LNCaP clone FGC (cell line): ENCODE results near the gene GPC3.

Experiments
- DNase-seq: peaks from one replicate; pipeline ENCODE4 v3.0.0-alpha.2; 2011; ENCODE audit warnings: low read depth
- H3K4me3 ChIP-seq: 2 replicates; pipeline ENCODE4 v1.5.1; 2011; ENCODE audit warnings: mild to moderate bottlenecking, low read depth, low read length, control low read depth
- TF ChIP-seq, protein P1 (sequence below): IDR thresholded peaks from 2 replicates; pipeline ENCODE4 v1.5.1; 2012; ENCODE audit warnings: mild to moderate bottlenecking; ENCODE audit not compliant: control insufficient read depth, insufficient read depth; ENCODE audit errors: extremely low read depth

The GPC3 gene

DNA sequence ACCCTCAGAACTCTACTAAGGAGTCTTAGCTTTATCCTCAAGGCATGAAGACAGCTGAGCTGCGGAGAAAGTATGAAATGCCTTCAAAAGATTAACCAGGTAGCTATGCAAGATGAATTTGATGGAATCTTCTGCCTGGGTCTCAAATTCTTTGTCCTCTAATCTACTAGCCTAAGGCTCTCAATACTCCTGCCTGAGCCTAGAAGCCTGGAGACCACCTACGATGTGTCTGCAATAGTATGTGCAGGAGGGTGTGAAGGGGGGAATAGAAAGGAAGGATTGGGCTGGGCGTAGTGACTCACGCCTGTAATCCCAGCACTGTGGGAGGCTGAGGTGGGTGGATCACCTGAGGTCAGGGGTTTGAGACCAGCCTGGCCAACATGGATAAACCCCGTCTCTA, 391.9 kb downstream of the GPC3 start:
- no peak overlapping the region for H3K4me3 ChIP-seq
- DNase-seq = no peak
- TF ChIP-seq, protein P1, sequence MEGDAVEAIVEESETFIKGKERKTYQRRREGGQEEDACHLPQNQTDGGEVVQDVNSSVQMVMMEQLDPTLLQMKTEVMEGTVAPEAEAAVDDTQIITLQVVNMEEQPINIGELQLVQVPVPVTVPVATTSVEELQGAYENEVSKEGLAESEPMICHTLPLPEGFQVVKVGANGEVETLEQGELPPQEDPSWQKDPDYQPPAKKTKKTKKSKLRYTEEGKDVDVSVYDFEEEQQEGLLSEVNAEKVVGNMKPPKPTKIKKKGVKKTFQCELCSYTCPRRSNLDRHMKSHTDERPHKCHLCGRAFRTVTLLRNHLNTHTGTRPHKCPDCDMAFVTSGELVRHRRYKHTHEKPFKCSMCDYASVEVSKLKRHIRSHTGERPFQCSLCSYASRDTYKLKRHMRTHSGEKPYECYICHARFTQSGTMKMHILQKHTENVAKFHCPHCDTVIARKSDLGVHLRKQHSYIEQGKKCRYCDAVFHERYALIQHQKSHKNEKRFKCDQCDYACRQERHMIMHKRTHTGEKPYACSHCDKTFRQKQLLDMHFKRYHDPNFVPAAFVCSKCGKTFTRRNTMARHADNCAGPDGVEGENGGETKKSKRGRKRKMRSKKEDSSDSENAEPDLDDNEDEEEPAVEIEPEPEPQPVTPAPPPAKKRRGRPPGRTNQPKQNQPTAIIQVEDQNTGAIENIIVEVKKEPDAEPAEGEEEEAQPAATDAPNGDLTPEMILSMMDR = no peak

GRCh38 chrX:133590703-133591505, 394.5 kb downstream of the GPC3 start:
- H3K4me3 ChIP-seq = no peak overlapping the region
- no peak for DNase-seq
- TF ChIP-seq, protein P1 = no peak

GRCh38 chrX:133588827-133589226, 396.6 kb downstream of the GPC3 start:
- TF ChIP-seq, protein P1 = no peak
- no peak for DNase-seq
- H3K4me3 ChIP-seq = no peak overlapping the region

GRCh38 chrX:133587818-133588217, 397.6 kb downstream of the GPC3 start:
- no peak overlapping the region for H3K4me3 ChIP-seq
- TF ChIP-seq, protein P1 = no peak
- DNase-seq = no peak

GRCh38 chrX:133587071-133587470, 398.3 kb downstream of the GPC3 start:
- no peak for DNase-seq

DNA sequence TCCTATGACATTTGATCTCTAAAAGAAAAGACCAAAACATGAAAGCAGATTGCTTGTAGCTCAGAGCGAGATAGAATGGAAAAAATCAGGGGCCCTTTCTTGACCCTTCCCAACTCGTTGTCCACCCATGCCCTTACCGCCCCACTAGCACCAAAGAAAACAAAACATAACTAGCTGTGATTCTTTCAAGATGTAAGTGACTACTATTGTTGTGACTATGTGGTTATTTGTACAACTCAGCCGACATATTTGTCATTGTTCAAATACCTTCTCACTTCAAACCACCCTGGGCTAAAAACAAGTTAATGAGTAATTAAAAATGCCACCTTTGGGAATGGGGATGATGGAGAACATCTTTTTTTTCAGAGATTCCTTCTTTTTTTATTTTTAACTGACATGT, 399.0 kb downstream of the GPC3 start:
- no peak for DNase-seq
- no peak overlapping the region for H3K4me3 ChIP-seq

More at GRCh38 chrX:133587071-133587470, 398.3 kb downstream of the GPC3 start:
- TF ChIP-seq, protein P1 = no peak
- no peak overlapping the region for H3K4me3 ChIP-seq

More for the DNA sequence above, 399.0 kb downstream of the GPC3 start:
- TF ChIP-seq, protein P1 = no peak
